Right lobe of liver (tissue), 6 donors: ENCODE data around the gene ARMC5. TPM values are rescaled to one million over a fixed set of nuclear protein-coding genes. Genes with fewer than 3 reads are reported as not detected.
"Not testable (repeated sequence)": the region's sequence is repeated elsewhere in the genome, so short reads cannot be mapped to it uniquely, and the experiment has no call there.

ENCODE experiments used
- ATAC-seq, 4 donors: fragments of 200-7000 bp; cut with Tn5 transposase; one replicate each; pipeline ENCODE4 v1.9.1; 2020; ENCODE audit warnings: mild to moderate bottlenecking in 4 of 4, moderate library complexity in 4 of 4
- DNase-seq, 3 donors: peaks; one replicate each; pipeline ENCODE4 v3.0.0-alpha.2; 2020
- H3K27ac ChIP-seq, 3 donors: fragments of 200-600 bp; one replicate each; pipeline ENCODE4 v1.8.0; 2022
- H3K27me3 ChIP-seq, 2 donors: fragments of 200-600 bp; one replicate each; pipeline ENCODE4 v1.8.0; 2022
- H3K36me3 ChIP-seq, 4 donors: fragments of 200-600 bp; sonication (generic) in 1 of 4; one replicate each; pipeline versions ENCODE4 v1.5.1 to v1.8.0; 2017 to 2022; ENCODE audit warnings: control low read depth in 1 of 4
- H3K4me1 ChIP-seq, 4 donors: fragments of 200-600 bp; sonication (generic) in 1 of 4; one replicate each; pipeline versions ENCODE4 v1.5.1 to v1.8.0; 2017 to 2022; ENCODE audit warnings: control low read depth in 1 of 4
- H3K4me3 ChIP-seq, 3 donors: fragments of 200-600 bp; one replicate each; pipeline ENCODE4 v1.8.0; 2022
- H3K9me3 ChIP-seq, 4 donors: fragments of 200-600 bp; sonication (generic) in 1 of 4; one replicate each; pipeline versions ENCODE4 v1.5.1 to v1.8.0; 2017 to 2022; ENCODE audit warnings: control low read depth in 1 of 4
- CTCF ChIP-seq, 4 donors: fragments of 200-600 bp in 3 of 4; fragments of 450-650 bp in 1 of 4; IDR thresholded peaks; one replicate each; pipeline versions ENCODE4 v1.5.1 to v1.8.0; 2016 to 2022; ENCODE audit warnings: antibody characterized with exemption in 4 of 4, mild to moderate bottlenecking in 2 of 4
- POLR2A ChIP-seq: fragments of 450-650 bp; IDR thresholded peaks from one replicate; pipeline ENCODE4 v1.6.1; 2017; ENCODE audit warnings: antibody characterized with exemption, mild to moderate bottlenecking
- whole genome bisulfite sequencing: methylation state at CpG from one replicate; pipeline ENCODE4 v1.1.6; 2018; ENCODE audit warnings: low coverage, low lambda C conversion rate; ENCODE audit not compliant: insufficient coverage; ENCODE audit errors: missing lambda C conversion rate; 5-methylcytosine and 5-hydroxymethylcytosine counted together
- intact Hi-C, 2 donors: fragments of 100-400 bp; cut with DNase I; formaldehyde crosslinking; loops; one replicate each; pipeline versions ENCODE4 v1.11.2 to v1.14.1; 2022
- total RNA-seq, 6 experiments: library from RNA; depleted of rRNA in 2 of 6; stranded (reverse); fragments of >200 nt in 2 of 6; fragmentation: NEBNext Ultra II Directional in 3 of 6; extraction: Animal tissue kit (Norgen Biotek cat#: 25700) in 3 of 6; gene quantifications; one replicate each; pipeline versions ENCODE4 v1.1.0 to v1.2.4, GENCODE V29; 2016 to 2023
- donor health status: DM: no; HTN: yes; CAD: no.
- donor health status: DM: no; HTN: no; CAD: no.
- donor health status: DM: no; HTN: no; CAD: no.
- donor health status: DM: no; HTN: yes; CAD: no.
- donor health status: DM: no; HTN: yes; CAD: no.

The ARMC5 gene
- total RNA-seq, 6 experiments from 2014 or later = 3.9 to 20.9 (median 11.0) TPM

- no peak for ATAC-seq
- H3K4me1 ChIP-seq = peaks cover 0 to 4% (median 2%) of the 10 kb centered on the region in 4 donors
- intact Hi-C loops = loop anchor here in 1 of 2 donors (10.0 kb wide), 1 partner anchor 436 kb away; no protein-coding TSS in a partner anchor
- H3K36me3 ChIP-seq = no peaks in the 10 kb centered on the region
- no peaks in the 10 kb centered on the region for H3K27me3 ChIP-seq
- WGBS = 56% methylated on average over 3 of the region's 5 CpGs
- no peak overlapping the region for H3K4me3 ChIP-seq
- H3K9me3 ChIP-seq = no peaks in the 10 kb centered on the region
- no peak for TF ChIP-seq POLR2A
- TF ChIP-seq CTCF (IDR thresholded peaks at IDR 0.05) = no peak
- no peak overlapping the region for H3K27ac ChIP-seq
- no peak for DNase-seq
Measured at GRCh38 chr16:31430380-31431052, 28.8 kb upstream of the ARMC5 start.

- no peak overlapping the region for H3K27ac ChIP-seq
- 89% methylated on average over 15 of the region's 47 CpGs for WGBS
- no peak overlapping the region for H3K4me3 ChIP-seq
- ATAC-seq (peak in 1 of 4 donors; percentile 47), DNase-seq (no peak)
- no peaks in the 10 kb centered on the region for H3K36me3 ChIP-seq
- intact Hi-C loops = loop anchor here in 1 of 2 donors (10.0 kb wide), 1 partner anchor 441 kb away; no protein-coding TSS in a partner anchor
- H3K9me3 ChIP-seq = no peaks in the 10 kb centered on the region
- no peak for TF ChIP-seq CTCF (IDR thresholded peaks at IDR 0.05)
- TF ChIP-seq POLR2A = no peak
- no peaks in the 10 kb centered on the region for H3K4me1 ChIP-seq
- no peaks in the 10 kb centered on the region for H3K27me3 ChIP-seq
Measured at GRCh38 chr16:31435341-31436220, 23.7 kb upstream of the ARMC5 start.

- intact Hi-C loops = loop anchor here in 1 of 2 donors (10.0 kb wide), 1 partner anchor 442 kb away; no protein-coding TSS in a partner anchor
- ATAC-seq (peak in 1 of 4 donors; percentile 27), DNase-seq (no peak)
- Histone ChIP-seq H3K4me1 (no peaks in the 10 kb centered on the region), H3K27me3 (no peaks in the 10 kb centered on the region), H3K27ac (no peak overlapping the region), H3K9me3 (no peaks in the 10 kb centered on the region), H3K4me3 (no peak overlapping the region), H3K36me3 (no peaks in the 10 kb centered on the region)
- WGBS = 96% methylated on average over 10 of the region's 44 CpGs
- TF ChIP-seq POLR2A (no peak), CTCF (IDR thresholded peaks at IDR 0.05) (no peak)
Measured at GRCh38 chr16:31436221-31437045, 22.9 kb upstream of the ARMC5 start.

GRCh38 chr16:31438414-31438813 is 20.9 kb upstream of the ARMC5 start:
- Histone ChIP-seq H3K4me1 (peaks cover 0 to 5% (median 0%) of the 10 kb centered on the region in 4 donors), H3K27ac (no peak overlapping the region), H3K27me3 (no peaks in the 10 kb centered on the region), H3K9me3 (no peaks in the 10 kb centered on the region), H3K36me3 (no peaks in the 10 kb centered on the region), H3K4me3 (no peak overlapping the region)
- ATAC-seq = no peak
- no CpG with 5 or more reads among the region's 2 CpGs for WGBS
- intact Hi-C loops = loop anchor here in 1 of 2 donors (10.0 kb wide), 1 partner anchor 444 kb away; no protein-coding TSS in a partner anchor
- no peak for DNase-seq
- TF ChIP-seq POLR2A = no peak
- no peak for TF ChIP-seq CTCF (IDR thresholded peaks at IDR 0.05)

GRCh38 chr16:31439023-31439422 is 20.3 kb upstream of the ARMC5 start:
- 70% methylated on average over 4 of the region's 4 CpGs for WGBS
- intact Hi-C loops = loop anchor here in 1 of 2 donors (10.0 kb wide), 1 partner anchor 444 kb away; no protein-coding TSS in a partner anchor

More at GRCh38 chr16:31439023-31439422, 20.3 kb upstream of the ARMC5 start:
- DNase-seq, H3K27ac ChIP-seq, H3K27me3 ChIP-seq, H3K9me3 ChIP-seq, H3K4me3 ChIP-seq, ATAC-seq, H3K36me3 ChIP-seq, H3K4me1 ChIP-seq: not testable (repeated sequence)
